Measurements from ENCODE around the gene MED13.
"Not testable (repeated sequence)": the region's sequence is repeated elsewhere in the genome, so short reads cannot be mapped to it uniquely, and the experiment has no call there.

The MED13 gene

DNA sequence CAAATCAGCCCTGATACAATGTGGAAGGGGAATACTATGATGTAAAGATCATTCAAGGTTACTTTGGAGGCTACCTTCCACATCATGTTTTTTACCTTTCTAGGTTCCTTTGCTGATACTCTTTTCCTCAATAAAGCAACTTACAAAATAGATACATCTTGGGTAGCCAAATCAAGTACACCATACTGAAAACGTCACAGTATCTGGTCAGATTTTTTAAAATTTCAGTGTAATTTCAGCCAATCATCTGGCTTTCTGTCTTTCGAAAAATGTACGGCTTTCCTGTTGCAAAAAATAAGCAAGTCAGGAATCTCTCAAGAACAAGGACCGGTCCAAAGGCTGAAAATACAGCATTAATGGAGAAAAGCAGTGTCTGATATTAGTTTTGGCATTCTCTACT, 15.6 kb upstream of the MED13 start:
- no peak for DNase-seq (ENCODE audit: insufficient read length, low spot score)
- TF ChIP-seq, protein P1, sequence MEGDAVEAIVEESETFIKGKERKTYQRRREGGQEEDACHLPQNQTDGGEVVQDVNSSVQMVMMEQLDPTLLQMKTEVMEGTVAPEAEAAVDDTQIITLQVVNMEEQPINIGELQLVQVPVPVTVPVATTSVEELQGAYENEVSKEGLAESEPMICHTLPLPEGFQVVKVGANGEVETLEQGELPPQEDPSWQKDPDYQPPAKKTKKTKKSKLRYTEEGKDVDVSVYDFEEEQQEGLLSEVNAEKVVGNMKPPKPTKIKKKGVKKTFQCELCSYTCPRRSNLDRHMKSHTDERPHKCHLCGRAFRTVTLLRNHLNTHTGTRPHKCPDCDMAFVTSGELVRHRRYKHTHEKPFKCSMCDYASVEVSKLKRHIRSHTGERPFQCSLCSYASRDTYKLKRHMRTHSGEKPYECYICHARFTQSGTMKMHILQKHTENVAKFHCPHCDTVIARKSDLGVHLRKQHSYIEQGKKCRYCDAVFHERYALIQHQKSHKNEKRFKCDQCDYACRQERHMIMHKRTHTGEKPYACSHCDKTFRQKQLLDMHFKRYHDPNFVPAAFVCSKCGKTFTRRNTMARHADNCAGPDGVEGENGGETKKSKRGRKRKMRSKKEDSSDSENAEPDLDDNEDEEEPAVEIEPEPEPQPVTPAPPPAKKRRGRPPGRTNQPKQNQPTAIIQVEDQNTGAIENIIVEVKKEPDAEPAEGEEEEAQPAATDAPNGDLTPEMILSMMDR (IDR thresholded peaks at IDR 0.05; ENCODE audit: insufficient read depth, missing control alignments), result no peak
- no peak for FAIRE-seq

DNA sequence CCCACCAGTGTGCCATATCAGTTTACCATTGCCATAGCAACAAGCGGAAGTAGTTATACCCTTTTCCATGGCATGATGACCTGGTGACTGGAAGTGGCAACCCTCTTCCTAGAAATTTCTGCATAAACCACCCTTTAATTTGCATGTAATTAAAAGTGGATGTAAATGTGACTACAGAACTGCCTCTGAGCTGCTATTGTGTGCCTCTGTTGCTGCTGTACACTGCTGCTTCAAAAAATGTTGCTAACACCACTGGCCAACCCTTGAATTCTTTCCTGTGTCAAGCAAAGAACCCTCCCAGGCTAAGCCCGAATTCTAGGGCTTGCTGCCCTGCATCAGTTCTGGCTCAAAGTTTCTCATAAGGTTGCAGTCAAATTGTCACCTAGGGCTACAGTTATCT, 12.9 kb upstream of the MED13 start:
- TF ChIP-seq, protein P1 (IDR thresholded peaks at IDR 0.05; ENCODE audit: insufficient read depth, missing control alignments), result no peak
- no peak for FAIRE-seq
- no peak for DNase-seq (ENCODE audit: insufficient read length, low spot score)

GRCh38 chr17:62076864-62077788, 12.0 kb upstream of the MED13 start:
- no peak for FAIRE-seq
- no peak for DNase-seq (ENCODE audit: insufficient read length, low spot score)
- TF ChIP-seq, protein P1 (IDR thresholded peaks at IDR 0.05; ENCODE audit: insufficient read depth, missing control alignments), result no peak

GRCh38 chr17:62075308-62075815, 10.3 kb upstream of the MED13 start:
- FAIRE-seq, result no peak
- no peak for DNase-seq (ENCODE audit: insufficient read length, low spot score)
- TF ChIP-seq, protein P1 (IDR thresholded peaks at IDR 0.05; ENCODE audit: insufficient read depth, missing control alignments), result no peak

DNA sequence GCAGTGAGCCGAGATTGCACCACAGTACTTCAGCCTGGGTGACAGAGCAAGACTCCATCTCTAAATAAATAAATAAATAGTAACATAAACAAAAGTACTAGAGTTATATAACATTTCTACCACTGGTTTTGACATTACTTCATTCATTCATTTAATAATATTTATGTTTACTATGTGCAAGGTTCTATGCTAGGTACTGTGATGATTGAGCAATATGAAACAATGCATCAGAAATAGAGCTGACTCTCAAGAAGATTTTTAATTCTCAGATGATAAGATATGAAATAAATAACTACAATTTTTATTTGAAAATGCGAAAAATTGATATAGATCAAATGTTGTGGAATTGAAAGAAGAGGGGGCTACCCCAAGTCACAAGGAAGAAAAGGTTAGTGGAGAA, 8.9 kb upstream of the MED13 start:
- FAIRE-seq (no peak), DNase-seq (ENCODE audit: insufficient read length, low spot score) (no peak)
- TF ChIP-seq, protein P1 (IDR thresholded peaks at IDR 0.05; ENCODE audit: insufficient read depth, missing control alignments), result no peak

DNA sequence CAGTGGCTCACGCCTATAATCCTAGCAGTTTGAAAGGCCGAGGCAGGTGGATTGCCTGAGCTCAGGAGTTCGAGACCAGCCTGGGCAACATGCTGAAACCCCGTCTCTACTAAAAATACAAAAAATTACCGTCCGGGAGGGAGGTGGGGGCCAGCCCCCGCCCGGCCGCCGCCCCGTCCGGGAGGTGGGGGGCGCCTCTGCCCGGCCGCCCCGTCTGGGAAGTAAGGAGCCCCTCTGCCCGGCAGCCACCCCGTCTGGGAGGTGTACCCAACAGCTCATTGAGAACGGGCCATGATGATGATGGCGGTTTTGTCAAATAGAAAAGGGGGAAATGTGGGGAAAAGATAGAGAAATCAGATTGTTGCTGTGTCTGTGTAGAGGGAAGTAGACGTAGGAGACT, 7.8 kb upstream of the MED13 start:
- not testable (repeated sequence) for FAIRE-seq; DNase-seq (ENCODE audit: insufficient read length, low spot score)

DNA sequence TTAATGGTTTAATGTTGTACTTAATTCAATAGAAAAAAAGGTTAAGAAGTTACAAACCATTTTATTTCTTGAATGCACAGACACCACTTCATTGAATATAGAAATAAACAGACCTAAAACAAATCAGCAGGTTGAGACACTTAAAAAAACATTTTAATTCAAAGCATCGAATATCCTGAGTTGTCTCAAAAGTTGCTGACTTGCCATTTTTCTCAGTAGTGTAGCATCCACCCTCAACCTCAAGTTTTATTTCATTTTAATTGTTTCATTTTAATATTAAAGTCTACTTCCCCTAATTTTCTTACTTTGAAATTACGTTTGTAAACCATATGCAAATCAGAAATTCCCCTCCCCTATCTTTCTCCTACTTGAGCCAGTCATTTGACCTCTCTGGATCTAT, 5.8 kb upstream of the MED13 start:
- TF ChIP-seq, protein P1 (IDR thresholded peaks at IDR 0.05; ENCODE audit: insufficient read depth, missing control alignments), result no peak
- no peak for DNase-seq (ENCODE audit: insufficient read length, low spot score)
- no peak for FAIRE-seq
